Spleen (tissue), 7 donors: ENCODE results near the gene PIP4K2C.

Experiments used
- POLR2A ChIP-seq, 3 donors: fragments of 450-650 bp; IDR thresholded peaks; one replicate each; pipeline ENCODE4 v1.5.1; 2017; ENCODE audit warnings: antibody characterized with exemption in 3 of 3, mild to moderate bottlenecking in 1 of 3
- POLR2AphosphoS5 ChIP-seq, 3 donors: sonication (generic); formaldehyde crosslinking; IDR thresholded peaks; one replicate each; pipeline ENCODE4 v1.5.1; 2017; ENCODE audit warnings: antibody characterized with exemption in 3 of 3
- TF ChIP-seq, protein P1 (sequence below), 11 experiments: fragments of 200-600 bp in 7 of 11; fragments of 450-650 bp in 4 of 11; sonication (generic) in 4 of 11; IDR thresholded peaks in 8 of 11; conservative IDR thresholded peaks in 3 of 11; 1 replicate in 7 of 11; 2 replicates in 4 of 11; pipeline versions ENCODE4 v1.4.0 to v1.8.0; 2016 to 2021; ENCODE audit warnings: antibody characterized with exemption in 11 of 11, inconsistent platforms in 4 of 11, mild to moderate bottlenecking in 1 of 11
- donor health status: DM: no; HTN: no; CAD: no; lungs with moderate emphysema.
- donor health status: DM: no; HTN: no; CAD: no.
- donor health status: DM: no; HTN: no; CAD: no.

DNA sequence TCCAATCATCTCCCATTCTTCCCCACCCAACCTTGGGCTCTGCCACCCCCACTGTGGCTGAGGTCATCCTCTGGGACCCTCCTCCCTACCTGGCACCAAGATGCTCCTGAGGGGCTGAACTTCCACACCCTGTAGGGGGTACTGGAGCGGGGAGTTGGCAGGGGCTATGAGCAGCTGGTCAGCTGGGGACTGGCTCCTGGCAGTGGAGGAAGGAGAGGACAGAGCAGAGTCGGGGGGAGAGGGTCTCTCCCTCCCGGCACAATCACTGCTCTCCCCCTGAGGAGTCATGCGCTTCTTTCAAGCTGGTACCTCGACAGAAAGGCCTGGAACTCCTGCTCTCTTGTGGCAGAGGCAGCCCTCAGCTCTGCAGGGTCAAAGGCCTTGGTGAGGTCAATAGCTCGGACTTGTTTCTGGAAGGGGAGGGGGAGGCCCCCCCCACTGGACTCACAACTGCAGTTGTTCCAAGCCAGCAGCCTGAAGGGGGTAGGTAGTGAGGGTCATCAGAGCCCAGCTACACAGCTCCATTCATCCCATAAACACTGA is 40.0 kb downstream of the PIP4K2C start:
- TF ChIP-seq POLR2AphosphoS5 (IDR thresholded peaks at IDR 0.05): no peak
- TF ChIP-seq, protein P1, sequence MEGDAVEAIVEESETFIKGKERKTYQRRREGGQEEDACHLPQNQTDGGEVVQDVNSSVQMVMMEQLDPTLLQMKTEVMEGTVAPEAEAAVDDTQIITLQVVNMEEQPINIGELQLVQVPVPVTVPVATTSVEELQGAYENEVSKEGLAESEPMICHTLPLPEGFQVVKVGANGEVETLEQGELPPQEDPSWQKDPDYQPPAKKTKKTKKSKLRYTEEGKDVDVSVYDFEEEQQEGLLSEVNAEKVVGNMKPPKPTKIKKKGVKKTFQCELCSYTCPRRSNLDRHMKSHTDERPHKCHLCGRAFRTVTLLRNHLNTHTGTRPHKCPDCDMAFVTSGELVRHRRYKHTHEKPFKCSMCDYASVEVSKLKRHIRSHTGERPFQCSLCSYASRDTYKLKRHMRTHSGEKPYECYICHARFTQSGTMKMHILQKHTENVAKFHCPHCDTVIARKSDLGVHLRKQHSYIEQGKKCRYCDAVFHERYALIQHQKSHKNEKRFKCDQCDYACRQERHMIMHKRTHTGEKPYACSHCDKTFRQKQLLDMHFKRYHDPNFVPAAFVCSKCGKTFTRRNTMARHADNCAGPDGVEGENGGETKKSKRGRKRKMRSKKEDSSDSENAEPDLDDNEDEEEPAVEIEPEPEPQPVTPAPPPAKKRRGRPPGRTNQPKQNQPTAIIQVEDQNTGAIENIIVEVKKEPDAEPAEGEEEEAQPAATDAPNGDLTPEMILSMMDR (IDR thresholded peaks at IDR 0.05 in 8 of 11, conservative IDR thresholded peaks at IDR 0.05 in 3 of 11): no peak
- no peak for TF ChIP-seq POLR2A (IDR thresholded peaks at IDR 0.05)
